ENCODE measurements around the gene AFAP1.
A peak's percentile ranks its signal among the peaks of the same experiment; 100 is the strongest.
"Not testable (repeated sequence)": the region's sequence is repeated elsewhere in the genome, so short reads cannot be mapped to it uniquely, and the experiment has no call there.

The AFAP1 gene

GRCh38 chr4:7944599-7945220, 5.0 kb upstream of the AFAP1 start:
- DNase-seq = no peak

- not testable (repeated sequence) for DNase-seq
Measured at GRCh38 chr4:7943688-7944087, 4.0 kb upstream of the AFAP1 start.

- DNase-seq = no peak
Measured at GRCh38 chr4:7943211-7943610, 3.5 kb upstream of the AFAP1 start.

- no peak for DNase-seq
Measured at GRCh38 chr4:7941965-7942496, 2.4 kb upstream of the AFAP1 start.

- DNase-seq = no peak
Measured at GRCh38 chr4:7941111-7941964, 1.7 kb upstream of the AFAP1 start.

GRCh38 chr4:7938609-7939376, 868 bp downstream of the AFAP1 start:
- peak; percentile 40 for DNase-seq

- DNase-seq = no peak
Measured at GRCh38 chr4:7938266-7938608, 1.4 kb downstream of the AFAP1 start.

- DNase-seq = no peak
Measured at GRCh38 chr4:7937006-7937405, 2.7 kb downstream of the AFAP1 start.

- DNase-seq = no peak
Measured at GRCh38 chr4:7933651-7934510, 5.8 kb downstream of the AFAP1 start.

GRCh38 chr4:7932287-7932686, 7.4 kb downstream of the AFAP1 start:
- DNase-seq = no peak

GRCh38 chr4:7929118-7929951, 10.3 kb downstream of the AFAP1 start:
- no peak for DNase-seq

GRCh38 chr4:7928711-7929110, 10.9 kb downstream of the AFAP1 start:
- DNase-seq = no peak

- no peak for DNase-seq
Measured at GRCh38 chr4:7926822-7927221, 12.8 kb downstream of the AFAP1 start.

- DNase-seq = no peak
Measured at GRCh38 chr4:7924570-7924969, 15.1 kb downstream of the AFAP1 start.

GRCh38 chr4:7924163-7924562, 15.5 kb downstream of the AFAP1 start:
- no peak for DNase-seq

- no peak for DNase-seq
Measured at GRCh38 chr4:7922466-7922865, 17.2 kb downstream of the AFAP1 start.

- no peak for DNase-seq
Measured at GRCh38 chr4:7918981-7919380, 20.7 kb downstream of the AFAP1 start.

GRCh38 chr4:7918187-7918586, 21.5 kb downstream of the AFAP1 start:
- not testable (repeated sequence) for DNase-seq

GRCh38 chr4:7917669-7918068, 22.0 kb downstream of the AFAP1 start:
- DNase-seq = no peak

GRCh38 chr4:7915875-7916242, 23.8 kb downstream of the AFAP1 start:
- DNase-seq = no peak

- no peak for DNase-seq
Measured at GRCh38 chr4:7912826-7913225, 26.8 kb downstream of the AFAP1 start.

All from CD4-positive, alpha-beta T cell treated with Interleukin-10 for 1 hour (primary cell).